LHCN-M2 (cell line): ENCODE results near the gene LNX1. TPM values are rescaled to one million over a fixed set of nuclear protein-coding genes. Genes with fewer than 3 reads are reported as not detected.

Experiments used
- DNase-seq: peaks from one replicate; pipeline ENCODE4 v3.0.0-alpha.2; 2012; ENCODE audit warnings: low read depth
- total RNA-seq: library from RNA; depleted of rRNA; stranded (reverse); fragments of >200 nt; gene quantifications from 2 replicates; pipeline ENCODE4 v1.2.3, GENCODE V29; 2014

Gene LNX1
- total RNA-seq, 1 experiment from 2014 or later: 10.8 TPM

GRCh38 chr4:53535567-53535966 lies 55.7 kb downstream of the LNX1 start:
- DNase-seq: no peak

GRCh38 chr4:53534684-53535083 lies 56.6 kb downstream of the LNX1 start:
- DNase-seq: no peak

GRCh38 chr4:53532521-53532920 lies 58.8 kb downstream of the LNX1 start:
- no peak for DNase-seq

GRCh38 chr4:53531585-53532224 lies 59.6 kb downstream of the LNX1 start:
- no peak for DNase-seq

- no peak for DNase-seq
These were observed 62.3 kb downstream of the LNX1 start for GRCh38 chr4:53529025-53529424.

GRCh38 chr4:53527930-53528329 lies 63.4 kb downstream of the LNX1 start:
- no peak for DNase-seq

- DNase-seq: no peak
These were observed 64.0 kb downstream of the LNX1 start for GRCh38 chr4:53527326-53527725.

GRCh38 chr4:53522334-53522733 lies 69.0 kb downstream of the LNX1 start:
- no peak for DNase-seq

- no peak for DNase-seq
These were observed 71.2 kb downstream of the LNX1 start for GRCh38 chr4:53520116-53520515.

- DNase-seq: no peak
These were observed 72.5 kb downstream of the LNX1 start for GRCh38 chr4:53518807-53519206.

GRCh38 chr4:53515076-53515475 lies 76.2 kb downstream of the LNX1 start:
- no peak for DNase-seq

- no peak for DNase-seq
These were observed 76.8 kb downstream of the LNX1 start for GRCh38 chr4:53514509-53514908.

GRCh38 chr4:53512608-53513007 lies 78.7 kb downstream of the LNX1 start:
- DNase-seq: no peak

GRCh38 chr4:53511014-53511413 lies 80.3 kb downstream of the LNX1 start:
- peak; percentile 70 for DNase-seq

GRCh38 chr4:53510321-53510720 lies 81.0 kb downstream of the LNX1 start:
- no peak for DNase-seq

- DNase-seq: peak; percentile 82
These were observed 82.8 kb downstream of the LNX1 start for GRCh38 chr4:53508446-53508845.

- DNase-seq: peak; percentile 96
These were observed 83.5 kb downstream of the LNX1 start for GRCh38 chr4:53507671-53508286.

- no peak for DNase-seq
These were observed 84.2 kb downstream of the LNX1 start for GRCh38 chr4:53507058-53507457.

GRCh38 chr4:53505947-53506346 lies 85.3 kb downstream of the LNX1 start:
- DNase-seq: peak; percentile 17

- DNase-seq: no peak
These were observed 89.2 kb downstream of the LNX1 start for GRCh38 chr4:53502094-53502493.

- DNase-seq: no peak
These were observed 89.7 kb downstream of the LNX1 start for GRCh38 chr4:53501561-53501960.

- no peak for DNase-seq
These were observed 90.7 kb downstream of the LNX1 start for GRCh38 chr4:53500546-53500945.

- DNase-seq: peak; percentile 83
These were observed 91.5 kb downstream of the LNX1 start for GRCh38 chr4:53499791-53500190.

- no peak for DNase-seq
These were observed 92.6 kb downstream of the LNX1 start for GRCh38 chr4:53498706-53499105.
